ENCODE measurements around the gene NOP9. TPM values are rescaled to one million over a fixed set of nuclear protein-coding genes. Genes with fewer than 3 reads are reported as not detected.

Gene NOP9
- total RNA-seq, 6 experiments from 2014 or later = 25.4 to 31.1 (median 28.1) TPM

GRCh38 chr14:24335461-24336171, 36.0 kb downstream of the NOP9 start:
- no peaks in the 10 kb centered on the region for H3K36me3 Mint-ChIP-seq (ENCODE audit: low read depth)
- no peak for DNase-seq
- H3K27me3 Mint-ChIP-seq (ENCODE audit: insufficient read depth) = peaks cover 49% of the 10 kb centered on the region
- no peak for TF ChIP-seq CTCF (IDR thresholded peaks at IDR 0.05)
- peaks cover 18% of the 10 kb centered on the region for H3K4me1 Mint-ChIP-seq (ENCODE audit: low read depth)
- no peak overlapping the region for H3K27ac Mint-ChIP-seq
- peak overlapping the region; percentile 41; the same call in 1 of the 2 replicates for H3K4me3 Mint-ChIP-seq
- H3K9me3 Mint-ChIP-seq = no peaks in the 10 kb centered on the region

- H3K4me1 Mint-ChIP-seq (ENCODE audit: low read depth) = peaks cover 13% of the 10 kb centered on the region
Measured at GRCh38 chr14:24337144-24337823, 37.6 kb downstream of the NOP9 start.

GRCh38 chr14:24337824-24338175, 38.1 kb downstream of the NOP9 start:
- Mint-ChIP-seq H3K4me1 (ENCODE audit: low read depth) (peaks cover 11% of the 10 kb centered on the region; the same call in 1 of the 2 replicates), H3K9me3 (no peaks in the 10 kb centered on the region), H3K36me3 (ENCODE audit: low read depth) (no peaks in the 10 kb centered on the region), H3K27me3 (ENCODE audit: insufficient read depth) (peaks cover 55% of the 10 kb centered on the region), H3K27ac (no peak overlapping the region), H3K4me3 (no peak overlapping the region)
- DNase-seq = no peak
- no peak for TF ChIP-seq CTCF (IDR thresholded peaks at IDR 0.05)

More at GRCh38 chr14:24337144-24337823, 37.6 kb downstream of the NOP9 start:
- Mint-ChIP-seq H3K27me3 (ENCODE audit: insufficient read depth) (peaks cover 55% of the 10 kb centered on the region), H3K9me3 (no peaks in the 10 kb centered on the region), H3K27ac (no peak overlapping the region), H3K4me3 (no peak overlapping the region), H3K36me3 (ENCODE audit: low read depth) (no peaks in the 10 kb centered on the region)
- DNase-seq = no peak
- TF ChIP-seq CTCF (IDR thresholded peaks at IDR 0.05) = no peak

GRCh38 chr14:24338843-24339242, 39.2 kb downstream of the NOP9 start:
- DNase-seq = no peak
- Mint-ChIP-seq H3K4me1 (ENCODE audit: low read depth) (peaks cover 11% of the 10 kb centered on the region; the same call in 1 of the 2 replicates), H3K4me3 (no peak overlapping the region), H3K9me3 (no peaks in the 10 kb centered on the region), H3K27me3 (ENCODE audit: insufficient read depth) (peaks cover 55% of the 10 kb centered on the region), H3K36me3 (ENCODE audit: low read depth) (no peaks in the 10 kb centered on the region), H3K27ac (no peak overlapping the region)
- TF ChIP-seq CTCF (IDR thresholded peaks at IDR 0.05) = no peak

GRCh38 chr14:24339284-24340151, 39.9 kb downstream of the NOP9 start, which contains the start of gene RIPK3:
Gene RIPK3 (minus strand): TSS chr14:24339991. CDS start chr14:24339826, 165 bp downstream.
- Mint-ChIP-seq H3K4me1 (ENCODE audit: low read depth) (peaks cover 5% of the 10 kb centered on the region; the same call in 1 of the 2 replicates), H3K9me3 (no peaks in the 10 kb centered on the region), H3K27me3 (ENCODE audit: insufficient read depth) (peaks cover 52% of the 10 kb centered on the region), H3K36me3 (ENCODE audit: low read depth) (no peaks in the 10 kb centered on the region), H3K27ac (no peak within 1 kb of the TSS), H3K4me3 (no peak within 1 kb of the TSS)
- TF ChIP-seq CTCF (IDR thresholded peaks at IDR 0.05) = no peak
- no peak for DNase-seq
